Endothelial cell of umbilical vein (primary cell): ENCODE data around the gene DCDC1. TPM values are rescaled to one million over a fixed set of nuclear protein-coding genes. Genes with fewer than 3 reads are reported as not detected.

Source experiments
- BruUV-seq: library from RNA; stranded (reverse); fragments of 400-500 nt; replicated peaks from 2 replicates; lab custom pipeline; 2021; lab: Mats Ljungman, UMichigan
- CTCF ChIA-PET: fragments of 300-600, 350-600 bp; sonication (Branson Sonifier 250); formaldehyde crosslinking; loops from one replicate; lab custom pipeline; 2021; ENCODE audit warnings: antibody characterized with exemption, inconsistent platforms; lab: Charles Lee
- POLR2A ChIA-PET: fragments of 300-600, 350-600 bp; sonication (Branson Sonifier 250); formaldehyde crosslinking; loops from one replicate; lab custom pipeline; 2021; ENCODE audit warnings: antibody characterized with exemption, inconsistent platforms; lab: Charles Lee
- DNase-seq: peaks from one replicate; pipeline ENCODE4 v3.0.0-alpha.2; 2011; ENCODE audit warnings: low read depth, low spot score
- FAIRE-seq: peaks from 2 replicates; lab custom pipeline; 2011; peaks lifted over from hg19 to GRCh38; lab: Jason Lieb, UNC
- H2AFZ ChIP-seq: 2 replicates; pipeline ENCODE4 v1.6.0; 2012; ENCODE audit warnings: low read depth, low read length, control low read depth, inconsistent platforms
- H3K27ac ChIP-seq: 2 replicates; pipeline ENCODE4 v1.5.1; 2011; ENCODE audit warnings: low read depth, mild to moderate bottlenecking, control low read depth, low read length, moderate library complexity; ENCODE audit not compliant: insufficient read depth
- H3K27me3 ChIP-seq, 2 experiments: 2 replicates each; pipeline versions ENCODE4 v1.6.0 to v1.6.1; 2011; ENCODE audit warnings: low read length in 2 of 2, mixed read lengths in 1 of 2; ENCODE audit not compliant: control insufficient read depth in 2 of 2, insufficient read depth in 2 of 2
- H3K36me3 ChIP-seq, 2 experiments: 2 replicates in 1 of 2; 3 replicates in 1 of 2; pipeline ENCODE4 v1.5.1; 2011; ENCODE audit warnings: low read length in 2 of 2, mild to moderate bottlenecking in 1 of 2, moderate library complexity in 1 of 2; ENCODE audit not compliant: control insufficient read depth in 2 of 2, insufficient read depth in 2 of 2; ENCODE audit errors: extremely low read depth in 1 of 2
- H3K4me1 ChIP-seq: 3 replicates; pipeline ENCODE4 v1.5.1; 2011; ENCODE audit warnings: mild to moderate bottlenecking, low read length; ENCODE audit not compliant: control insufficient read depth, insufficient read depth; ENCODE audit errors: extremely low read depth
- H3K4me2 ChIP-seq: 2 replicates; pipeline ENCODE4 v1.6.1; 2011; ENCODE audit warnings: low read length, control low read depth, mixed read lengths; ENCODE audit not compliant: insufficient read depth
- H3K4me3 ChIP-seq, 3 experiments: fragments of 200-600 bp in 1 of 3; sonication (generic), shearing (Covaris generic) in 1 of 3; replicated peaks in 1 of 3; 2 replicates each; pipeline ENCODE4 v1.5.1; 2011 to 2016; ENCODE audit warnings: control low read depth in 3 of 3, low read length in 3 of 3, mild to moderate bottlenecking in 2 of 3, inconsistent platforms in 1 of 3, low read depth in 1 of 3, moderate library complexity in 1 of 3; ENCODE audit not compliant: insufficient read depth in 1 of 3
- H3K79me2 ChIP-seq: 2 replicates; pipeline ENCODE4 v1.6.0; 2012; ENCODE audit warnings: low read length, inconsistent platforms; ENCODE audit not compliant: control insufficient read depth, insufficient read depth
- H3K9ac ChIP-seq: replicated peaks from 2 replicates; pipeline ENCODE3; 2011; ENCODE audit warnings: low read length, control low read depth; ENCODE audit not compliant: insufficient read depth; ENCODE audit errors: extremely low read depth
- H3K9me1 ChIP-seq: replicated peaks from 3 replicates; pipeline ENCODE4 v1.6.0; 2011; ENCODE audit warnings: mild to moderate bottlenecking, low read length; ENCODE audit not compliant: control insufficient read depth, insufficient read depth; ENCODE audit errors: extremely low read depth
- H3K9me3 ChIP-seq: replicated peaks from 2 replicates; pipeline ENCODE4 v1.5.1; 2012; ENCODE audit warnings: low read length, inconsistent platforms; ENCODE audit not compliant: control insufficient read depth, insufficient read depth
- H4K20me1 ChIP-seq: replicated peaks from 2 replicates; pipeline ENCODE3; 2011; ENCODE audit warnings: mild to moderate bottlenecking, low read length; ENCODE audit not compliant: control insufficient read depth, insufficient read depth; ENCODE audit errors: extremely low read depth
- EZH2 ChIP-seq: IDR thresholded peaks from 2 replicates; pipeline ENCODE4 v1.6.1; 2012; ENCODE audit warnings: borderline replicate concordance, low read depth, mild to moderate bottlenecking, moderate library complexity, low read length, inconsistent platforms; ENCODE audit not compliant: severe bottlenecking
- FOS ChIP-seq: IDR thresholded peaks from 2 replicates; pipeline ENCODE4 v1.6.1; 2011; ENCODE audit warnings: mild to moderate bottlenecking, low read length, moderate library complexity, borderline replicate concordance; ENCODE audit not compliant: insufficient read depth
- GATA2 ChIP-seq: IDR thresholded peaks from 2 replicates; pipeline ENCODE4 v1.7.0; 2011; ENCODE audit warnings: low read depth, mild to moderate bottlenecking, moderate library complexity, mixed read lengths, low read length; ENCODE audit not compliant: insufficient read length, insufficient read depth
- MAX ChIP-seq: IDR thresholded peaks from 2 replicates; pipeline ENCODE4 v1.6.1; 2011; ENCODE audit not compliant: insufficient read depth, insufficient read length
- POLR2AphosphoS5 ChIP-seq: IDR thresholded peaks from 2 replicates; pipeline ENCODE4 v1.6.1; 2012; ENCODE audit warnings: low read depth, mild to moderate bottlenecking, control low read depth, low read length, moderate library complexity; ENCODE audit not compliant: insufficient read depth
- dilution Hi-C: fragments of 300-500 bp; cut with MboI; formaldehyde crosslinking; loops from one replicate; pipeline ENCODE4 v1.15.0; 2019; ENCODE audit warnings: low sequenced_read_pairs; ENCODE audit not compliant: extremely low pct_ligation_motif_present
- intact Hi-C: fragments of 100-400 bp; cut with micrococcal nuclease; formaldehyde crosslinking; loops from one replicate; pipeline ENCODE4 v1.10.0; 2022
- polyA plus RNA-seq, 4 experiments: library from polyadenylated mRNA; depleted of rRNA in 3 of 4; stranded (reverse) in 3 of 4; unstranded in 1 of 4; fragments of >200 nt; gene quantifications; 2 replicates each; pipeline versions ENCODE4 v1.2.1 to v1.2.3, GENCODE V29; 2011 to 2012; ENCODE audit warnings: missing spikeins in 1 of 4
- total RNA-seq: library from RNA; stranded (reverse); gene quantifications from 2 replicates; pipeline ENCODE4 v1.2.3, GENCODE V29; 2021

Gene DCDC1
- total and polyA plus RNA-seq, 2 donors (not counting 3 experiments of a cell fraction or from before 2014, with no cell fraction given), result 0.04 TPM; not detected in 1

- POLR2A ChIA-PET, result no interaction called here
- no TSS peak for BruUV-seq
- Histone ChIP-seq H3K4me1 (no peaks in the 10 kb centered on the region), H3K27ac (no peak overlapping the region), H3K9me3 (no peaks in the 10 kb centered on the region), H4K20me1 (no peaks in the 10 kb centered on the region), H3K9me1 (no peaks in the 10 kb centered on the region), H2AFZ (no peak overlapping the region), H3K4me3 (no peak overlapping the region), H3K4me2 (no peak overlapping the region), H3K9ac (no peak overlapping the region), H3K36me3 (no peaks in the 10 kb centered on the region), H3K79me2 (no peaks in the 10 kb centered on the region), H3K27me3 (no peaks in the 10 kb centered on the region)
- dilution Hi-C loops, result no loop called here
- intact Hi-C loops, result no loop called here
- no peak for DNase-seq
- TF ChIP-seq POLR2AphosphoS5 (no peak), EZH2 (no peak)
- FAIRE-seq, result no peak
- CTCF ChIA-PET, result interaction anchor here (0.5 kb wide), 1 partner anchor 568 kb away, joined by 3 read pairs; no protein-coding TSS in a partner anchor
Observed at GRCh38 chr11:30908857-30909256, 460.7 kb downstream of the DCDC1 start.

GRCh38 chr11:30908272-30908671 lies 461.3 kb downstream of the DCDC1 start:
- H3K9ac ChIP-seq, result no peak overlapping the region
- H4K20me1 ChIP-seq, result no peaks in the 10 kb centered on the region
- CTCF ChIA-PET, result interaction anchor here (0.5 kb wide), 1 partner anchor 567 kb away, joined by 3 read pairs; no protein-coding TSS in a partner anchor
- FAIRE-seq (no peak), DNase-seq (no peak)
- no peak overlapping the region for H2AFZ ChIP-seq
- no peaks in the 10 kb centered on the region for H3K27me3 ChIP-seq
- no peaks in the 10 kb centered on the region for H3K79me2 ChIP-seq
- H3K4me3 ChIP-seq, result no peak overlapping the region
- dilution Hi-C loops (no loop called here), intact Hi-C loops (no loop called here)
- H3K9me3 ChIP-seq, result no peaks in the 10 kb centered on the region
- H3K36me3 ChIP-seq, result no peaks in the 10 kb centered on the region
- H3K27ac ChIP-seq, result no peak overlapping the region
- TF ChIP-seq MAX (no peak), GATA2 (no peak), FOS (no peak)
- H3K9me1 ChIP-seq, result no peaks in the 10 kb centered on the region
- H3K4me2 ChIP-seq, result no peak overlapping the region
- no TSS peak for BruUV-seq
- POLR2A ChIA-PET, result no interaction called here
- H3K4me1 ChIP-seq, result no peaks in the 10 kb centered on the region
